Astrocyte (in vitro differentiated cells and primary cell): ENCODE data around the gene TPRKB. TPM values are rescaled to one million over a fixed set of nuclear protein-coding genes. Genes with fewer than 3 reads are reported as not detected.
"Not testable (repeated sequence)": the region's sequence is repeated elsewhere in the genome, so short reads cannot be mapped to it uniquely, and the experiment has no call there.

ENCODE experiments used
- DNase-seq: peaks from one replicate; pipeline ENCODE4 v3.0.0-alpha.2; 2010; ENCODE audit warnings: low read depth
- FAIRE-seq: peaks from 2 replicates; lab custom pipeline; 2011; peaks lifted over from hg19 to GRCh38; lab: Jason Lieb, UNC
- H2AFZ ChIP-seq: 2 replicates; pipeline ENCODE4 v1.6.0; 2012; ENCODE audit warnings: low read depth, low read length, inconsistent platforms
- H3K27ac ChIP-seq: 2 replicates; pipeline ENCODE4 v1.5.1; 2011; ENCODE audit warnings: low read depth, low read length, inconsistent platforms
- H3K27me3 ChIP-seq: 2 replicates; pipeline ENCODE4 v1.6.0; 2011; ENCODE audit warnings: low read length, inconsistent platforms; ENCODE audit not compliant: insufficient read depth
- H3K36me3 ChIP-seq: 2 replicates; pipeline ENCODE4 v1.5.1; 2011; ENCODE audit warnings: low read length, inconsistent platforms; ENCODE audit not compliant: insufficient read depth
- H3K4me1 ChIP-seq: 2 replicates; pipeline ENCODE4 v1.5.1; 2011; ENCODE audit warnings: low read length, inconsistent platforms; ENCODE audit not compliant: insufficient read depth
- H3K4me2 ChIP-seq: 2 replicates; pipeline ENCODE4 v1.6.0; 2012; ENCODE audit warnings: low read length, inconsistent platforms
- H3K4me3 ChIP-seq: 2 replicates; pipeline ENCODE4 v1.5.1; 2011; ENCODE audit warnings: low read depth, mild to moderate bottlenecking, low read length, inconsistent platforms; ENCODE audit not compliant: insufficient read depth
- H3K79me2 ChIP-seq: 2 replicates; pipeline ENCODE4 v1.6.0; 2012; ENCODE audit warnings: mild to moderate bottlenecking, low read length, inconsistent platforms; ENCODE audit not compliant: insufficient read depth
- H3K9ac ChIP-seq: 2 replicates; pipeline ENCODE4 v1.6.0; 2012; ENCODE audit warnings: mild to moderate bottlenecking, low read length, inconsistent platforms
- H3K9me3 ChIP-seq: 2 replicates; pipeline ENCODE4 v1.5.1; 2012; ENCODE audit warnings: low read depth, mild to moderate bottlenecking, low read length, inconsistent platforms; ENCODE audit not compliant: insufficient read depth
- H4K20me1 ChIP-seq: 2 replicates; pipeline ENCODE4 v1.6.0; 2012; ENCODE audit warnings: low read length, inconsistent platforms; ENCODE audit not compliant: insufficient read depth
- H3K27ac Mint-ChIP-seq: one replicate; pipeline ENCODE4 v1.8.0; 2021; ENCODE audit warnings: mild to moderate bottlenecking, mixed read lengths; ENCODE audit not compliant: unreplicated experiment
- H3K27me3 Mint-ChIP-seq: one replicate; pipeline ENCODE4 v1.8.0; 2021; ENCODE audit warnings: low read depth, mixed read lengths; ENCODE audit not compliant: unreplicated experiment
- H3K36me3 Mint-ChIP-seq: one replicate; pipeline ENCODE4 v1.8.0; 2021; ENCODE audit warnings: low read depth, mixed read lengths; ENCODE audit not compliant: unreplicated experiment
- H3K4me1 Mint-ChIP-seq: one replicate; pipeline ENCODE4 v1.8.0; 2021; ENCODE audit warnings: low read depth, mixed read lengths; ENCODE audit not compliant: unreplicated experiment
- H3K4me3 Mint-ChIP-seq: one replicate; pipeline ENCODE4 v1.8.0; 2021; ENCODE audit warnings: mild to moderate bottlenecking, moderate library complexity, mixed read lengths; ENCODE audit not compliant: unreplicated experiment
- H3K9me3 Mint-ChIP-seq: one replicate; pipeline ENCODE4 v1.8.0; 2021; ENCODE audit warnings: mild to moderate bottlenecking, mixed read lengths; ENCODE audit not compliant: unreplicated experiment
- EZH2 ChIP-seq: IDR thresholded peaks from 2 replicates; pipeline ENCODE4 v1.6.1; 2012; ENCODE audit warnings: mild to moderate bottlenecking, low read length, inconsistent platforms; ENCODE audit not compliant: insufficient read depth
- total RNA-seq: library from RNA; stranded (reverse); gene quantifications from 2 replicates; pipeline ENCODE4 v1.2.1, GENCODE V29; 2021
- TF ChIP-seq, protein P1 (sequence below): IDR thresholded peaks from 2 replicates; pipeline ENCODE4 v1.5.1; 2011; ENCODE audit warnings: low read depth, mild to moderate bottlenecking, inconsistent platforms, low read length, moderate library complexity; ENCODE audit not compliant: insufficient read depth

TPRKB gene
- total RNA-seq, 1 donor from 2014 or later = 21.3 TPM

GRCh38 chr2:73728711-73729110 is 8.4 kb downstream of the TPRKB start:
- H4K20me1 ChIP-seq = no peaks in the 10 kb centered on the region
- H3K27me3 Mint-ChIP-seq = no peaks in the 10 kb centered on the region
- H3K79me2 ChIP-seq = no peaks in the 10 kb centered on the region
- no peaks in the 10 kb centered on the region for H3K4me1 ChIP-seq
- H2AFZ ChIP-seq = no peak overlapping the region
- no peak for DNase-seq
- no peak for FAIRE-seq
- no peak overlapping the region for H3K27ac ChIP-seq
- H3K27ac Mint-ChIP-seq = no peak overlapping the region
- H3K36me3 Mint-ChIP-seq = peaks cover 9% of the 10 kb centered on the region
- TF ChIP-seq, protein P1, sequence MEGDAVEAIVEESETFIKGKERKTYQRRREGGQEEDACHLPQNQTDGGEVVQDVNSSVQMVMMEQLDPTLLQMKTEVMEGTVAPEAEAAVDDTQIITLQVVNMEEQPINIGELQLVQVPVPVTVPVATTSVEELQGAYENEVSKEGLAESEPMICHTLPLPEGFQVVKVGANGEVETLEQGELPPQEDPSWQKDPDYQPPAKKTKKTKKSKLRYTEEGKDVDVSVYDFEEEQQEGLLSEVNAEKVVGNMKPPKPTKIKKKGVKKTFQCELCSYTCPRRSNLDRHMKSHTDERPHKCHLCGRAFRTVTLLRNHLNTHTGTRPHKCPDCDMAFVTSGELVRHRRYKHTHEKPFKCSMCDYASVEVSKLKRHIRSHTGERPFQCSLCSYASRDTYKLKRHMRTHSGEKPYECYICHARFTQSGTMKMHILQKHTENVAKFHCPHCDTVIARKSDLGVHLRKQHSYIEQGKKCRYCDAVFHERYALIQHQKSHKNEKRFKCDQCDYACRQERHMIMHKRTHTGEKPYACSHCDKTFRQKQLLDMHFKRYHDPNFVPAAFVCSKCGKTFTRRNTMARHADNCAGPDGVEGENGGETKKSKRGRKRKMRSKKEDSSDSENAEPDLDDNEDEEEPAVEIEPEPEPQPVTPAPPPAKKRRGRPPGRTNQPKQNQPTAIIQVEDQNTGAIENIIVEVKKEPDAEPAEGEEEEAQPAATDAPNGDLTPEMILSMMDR = no peak
- no peak for TF ChIP-seq EZH2
- H3K9me3 ChIP-seq = no peaks in the 10 kb centered on the region
- peaks cover 20% of the 10 kb centered on the region for H3K36me3 ChIP-seq
- H3K9ac ChIP-seq = no peak overlapping the region
- no peaks in the 10 kb centered on the region for H3K4me1 Mint-ChIP-seq
- H3K27me3 ChIP-seq = no peaks in the 10 kb centered on the region
- H3K4me2 ChIP-seq = no peak overlapping the region
- no peak overlapping the region for H3K4me3 ChIP-seq
- peaks cover under 1% of the 10 kb centered on the region for H3K9me3 Mint-ChIP-seq
- no peak overlapping the region for H3K4me3 Mint-ChIP-seq

- TF ChIP-seq, protein P1 = no peak
- TF ChIP-seq EZH2 = no peak
- DNase-seq (no peak), FAIRE-seq (no peak)
- no peaks in the 10 kb centered on the region for H3K4me1 ChIP-seq
- no peak overlapping the region for H3K9ac ChIP-seq
- H3K36me3 Mint-ChIP-seq = peaks cover 11% of the 10 kb centered on the region
- H4K20me1 ChIP-seq = no peaks in the 10 kb centered on the region
- H3K27ac ChIP-seq = no peak overlapping the region
- H3K9me3 Mint-ChIP-seq = peaks cover 5% of the 10 kb centered on the region
- H3K4me3 Mint-ChIP-seq = no peak overlapping the region
- no peak overlapping the region for H3K4me3 ChIP-seq
- no peak overlapping the region for H3K4me2 ChIP-seq
- H3K4me1 Mint-ChIP-seq = no peaks in the 10 kb centered on the region
- peaks cover 19% of the 10 kb centered on the region for H3K36me3 ChIP-seq
- no peaks in the 10 kb centered on the region for H3K27me3 Mint-ChIP-seq
- no peaks in the 10 kb centered on the region for H3K27me3 ChIP-seq
- no peaks in the 10 kb centered on the region for H3K79me2 ChIP-seq
- H2AFZ ChIP-seq = no peak overlapping the region
- H3K9me3 ChIP-seq = no peaks in the 10 kb centered on the region
- H3K27ac Mint-ChIP-seq = no peak overlapping the region
Observed at GRCh38 chr2:73728043-73728442, 9.1 kb downstream of the TPRKB start.

DNA sequence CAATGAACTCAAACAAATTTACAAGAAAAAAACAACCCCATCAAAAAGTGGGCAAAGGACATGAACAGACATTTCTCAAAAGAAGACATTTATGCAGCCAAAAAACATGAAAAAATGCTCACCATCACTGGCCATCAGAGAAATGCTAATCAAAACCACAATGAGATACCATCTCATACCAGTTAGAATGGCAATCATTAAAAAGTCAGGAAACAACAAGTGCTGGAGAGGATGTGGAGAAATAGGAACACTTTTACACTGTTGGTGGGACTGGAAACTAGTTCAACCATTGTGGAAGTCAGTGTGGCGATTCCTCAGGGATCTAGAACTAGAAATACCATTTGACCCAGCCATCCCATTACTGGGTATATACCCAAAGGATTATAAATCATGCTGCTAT is 10.5 kb downstream of the TPRKB start:
- H3K27ac Mint-ChIP-seq = not testable (repeated sequence)

More for the DNA sequence above, 10.5 kb downstream of the TPRKB start:
- H3K9me3 Mint-ChIP-seq, H3K4me2 ChIP-seq, H4K20me1 ChIP-seq, H3K36me3 ChIP-seq, H3K4me3 Mint-ChIP-seq, FAIRE-seq, H2AFZ ChIP-seq, H3K4me3 ChIP-seq, H3K36me3 Mint-ChIP-seq, H3K4me1 ChIP-seq, H3K27ac ChIP-seq, H3K27me3 ChIP-seq, H3K9ac ChIP-seq, H3K79me2 ChIP-seq, H3K4me1 Mint-ChIP-seq, H3K9me3 ChIP-seq, H3K27me3 Mint-ChIP-seq, DNase-seq: not testable (repeated sequence)
